Amniotic epithelial cell (primary cell): ENCODE data around the gene PMS1.
"Not testable (repeated sequence)": the region's sequence is repeated elsewhere in the genome, so short reads cannot be mapped to it uniquely, and the experiment has no call there.

Experiments used
- DNase-seq: peaks from one replicate; pipeline ENCODE4 v3.0.0-alpha.2; 2010; ENCODE audit warnings: low read depth

PMS1 gene

GRCh38 chr2:189783927-189784867 lies at the start of gene PMS1, which contains the start of gene ORMDL1:
TSS of gene PMS1 (plus strand) at chr2:189784450. CDS start at chr2:189791810, 7,360 bp downstream.
TSS of gene ORMDL1 (minus strand) at chr2:189784339. CDS start at chr2:189782595, 1,744 bp downstream.
- DNase-seq: peak; percentile 93

GRCh38 chr2:189751080-189751658 lies 33.1 kb upstream of the PMS1 start:
- peak; percentile 35 for DNase-seq

DNA sequence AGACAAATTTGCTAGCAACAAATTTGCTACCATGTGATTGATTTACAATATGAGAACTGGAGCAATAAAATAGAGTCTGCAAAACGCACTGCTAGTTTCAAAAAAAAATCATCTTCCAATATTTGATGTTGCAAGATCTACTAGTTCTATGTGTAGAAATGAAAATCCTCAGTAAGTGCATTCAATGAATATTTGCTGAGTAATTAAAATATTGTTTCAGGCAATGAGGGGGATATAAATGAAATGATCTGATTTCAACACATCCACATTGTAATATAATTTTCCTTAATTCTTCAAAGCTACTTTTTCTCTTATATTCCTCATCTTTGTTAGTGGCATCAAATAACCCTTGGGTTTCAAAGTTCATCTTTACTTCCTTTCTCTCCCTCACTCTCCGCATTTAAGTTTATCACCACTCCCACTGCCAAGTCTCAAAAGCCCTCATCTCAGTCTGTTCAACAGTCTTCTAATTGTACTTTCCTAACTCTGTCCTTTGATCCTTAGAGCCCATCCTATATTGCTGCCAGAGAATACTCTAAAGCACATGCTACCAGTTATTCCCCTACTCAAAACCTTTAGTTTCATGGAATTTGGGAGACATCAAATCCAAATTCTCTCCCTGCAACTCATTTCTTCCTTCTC lies 27.8 kb upstream of the PMS1 start:
- DNase-seq: no peak

DNA sequence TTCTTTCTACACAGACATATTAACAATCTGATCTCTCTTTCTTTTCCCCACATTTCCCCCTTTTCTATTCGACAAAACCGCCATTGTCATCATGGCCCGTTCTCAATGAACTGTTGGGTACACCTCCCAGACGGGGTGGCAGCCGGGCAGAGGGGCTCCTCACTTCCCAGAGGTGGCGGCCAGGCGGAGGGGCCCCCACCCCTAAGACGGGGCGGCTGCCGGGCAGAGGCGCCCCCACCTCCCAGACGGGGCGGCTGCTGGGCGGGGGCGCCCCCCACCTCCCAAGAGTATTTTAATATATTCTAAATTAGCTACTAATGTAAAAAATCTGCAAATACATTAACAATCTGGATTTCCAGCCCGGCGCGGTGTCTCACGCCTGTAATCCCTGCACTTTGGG lies 24.1 kb upstream of the PMS1 start:
- DNase-seq: not testable (repeated sequence)

DNA sequence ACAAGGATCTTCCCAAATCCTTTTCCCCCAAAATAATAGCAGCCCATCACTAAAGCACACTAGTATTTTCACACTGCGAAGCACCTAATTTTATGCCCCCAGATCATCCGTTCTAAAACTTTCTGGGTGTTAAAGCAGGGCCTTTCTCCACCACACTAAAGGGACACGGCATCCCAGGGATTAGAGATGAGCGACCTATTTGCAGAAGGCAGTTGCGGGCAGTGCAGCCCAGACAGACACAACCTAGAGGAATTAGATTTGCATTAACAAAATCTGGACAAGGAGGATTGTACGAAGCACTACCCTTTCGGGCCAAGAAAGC lies 22.1 kb upstream of the PMS1 start:
- DNase-seq: no peak

- DNase-seq: peak; percentile 91
These were observed 21.5 kb upstream of the PMS1 start, which contains the start of gene OSGEPL1 for GRCh38 chr2:189762551-189763298. TSS of gene OSGEPL1 (minus strand) at chr2:189762792. CDS start at chr2:189761640, 1,152 bp downstream.

- peak; percentile 25 for DNase-seq
These were observed 20.2 kb upstream of the PMS1 start for GRCh38 chr2:189763908-189764661.

DNA sequence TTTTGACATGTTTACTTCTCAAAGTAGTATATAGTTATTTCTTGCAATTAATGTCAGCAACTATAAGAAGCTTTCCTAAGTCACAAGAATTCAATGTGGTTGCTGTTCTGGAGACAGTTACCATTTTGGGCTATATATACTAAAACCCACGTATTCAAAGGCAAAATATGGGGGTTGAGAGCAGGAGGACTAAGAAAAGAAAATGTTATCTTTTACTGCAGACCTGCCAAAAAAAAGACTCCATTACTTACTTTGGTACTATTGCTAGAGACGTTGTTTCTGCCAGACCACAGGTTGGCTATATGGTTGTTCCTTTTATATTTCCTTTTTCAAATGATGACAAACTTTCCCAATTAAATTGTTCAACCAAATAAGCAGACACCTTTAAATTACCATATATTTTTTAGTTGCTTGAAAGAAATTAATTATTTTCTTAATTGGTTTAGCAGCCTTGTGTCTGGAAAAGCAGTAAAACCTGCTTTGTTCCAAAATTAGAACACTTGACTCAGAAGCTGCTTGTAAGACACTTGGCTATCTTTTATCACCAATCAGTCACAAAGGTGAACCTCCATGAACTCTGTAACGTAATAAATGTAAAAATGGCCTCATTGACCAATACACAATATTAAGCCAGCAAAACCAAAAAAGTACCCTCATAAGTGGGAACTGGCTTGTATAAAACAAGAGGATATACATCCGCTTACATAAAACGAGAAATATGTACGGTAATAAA lies 13.5 kb upstream of the PMS1 start:
- DNase-seq: no peak

DNA sequence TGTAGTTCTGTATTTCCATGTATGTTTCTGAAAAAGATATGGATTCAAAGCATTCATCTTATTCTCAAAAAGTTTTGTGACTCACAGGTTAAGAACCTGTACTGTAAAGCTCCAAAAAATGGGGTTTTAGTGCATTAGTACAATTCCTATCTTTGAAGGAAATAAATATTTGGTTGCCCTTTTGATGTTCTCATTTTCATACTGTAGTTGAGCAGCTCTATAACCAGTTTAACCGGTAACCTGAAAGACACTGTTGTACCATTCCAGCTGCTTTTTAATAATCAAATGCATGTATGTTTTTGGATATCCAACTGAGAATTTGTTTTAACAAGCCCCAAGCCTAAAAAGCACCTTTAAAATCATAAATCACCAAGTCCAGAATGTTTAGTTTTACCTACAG lies 12.0 kb upstream of the PMS1 start:
- no peak for DNase-seq

- DNase-seq: peak; percentile 67
These were observed 2.0 kb upstream of the PMS1 start for GRCh38 chr2:189782221-189782671.

- peak; percentile 46 for DNase-seq
These were observed 761 bp upstream of the PMS1 start for GRCh38 chr2:189783451-189783926.

- no peak for DNase-seq
These were observed 7.2 kb downstream of the PMS1 start for GRCh38 chr2:189791338-189792042.

GRCh38 chr2:189794310-189794709 lies 10.1 kb downstream of the PMS1 start:
- no peak for DNase-seq

DNA sequence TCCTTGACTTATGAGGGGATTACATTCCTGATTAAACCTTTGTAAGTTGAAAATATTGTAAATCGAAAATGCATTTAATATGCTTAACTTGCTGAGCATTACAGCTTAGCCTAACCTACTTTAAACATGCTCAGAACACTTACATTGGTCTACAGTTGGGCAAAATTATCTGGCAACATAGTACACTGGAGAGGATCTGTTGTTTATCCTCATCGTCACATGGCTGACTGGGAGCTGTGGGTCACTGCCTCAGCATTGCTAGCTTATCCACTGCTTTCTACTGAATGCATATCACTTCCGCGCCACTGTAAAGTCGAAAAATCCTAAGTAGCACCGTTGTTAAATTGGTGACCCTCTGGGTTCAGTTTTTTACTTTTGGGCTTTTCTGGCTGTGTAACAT lies 13.7 kb downstream of the PMS1 start:
- DNase-seq: no peak

DNA sequence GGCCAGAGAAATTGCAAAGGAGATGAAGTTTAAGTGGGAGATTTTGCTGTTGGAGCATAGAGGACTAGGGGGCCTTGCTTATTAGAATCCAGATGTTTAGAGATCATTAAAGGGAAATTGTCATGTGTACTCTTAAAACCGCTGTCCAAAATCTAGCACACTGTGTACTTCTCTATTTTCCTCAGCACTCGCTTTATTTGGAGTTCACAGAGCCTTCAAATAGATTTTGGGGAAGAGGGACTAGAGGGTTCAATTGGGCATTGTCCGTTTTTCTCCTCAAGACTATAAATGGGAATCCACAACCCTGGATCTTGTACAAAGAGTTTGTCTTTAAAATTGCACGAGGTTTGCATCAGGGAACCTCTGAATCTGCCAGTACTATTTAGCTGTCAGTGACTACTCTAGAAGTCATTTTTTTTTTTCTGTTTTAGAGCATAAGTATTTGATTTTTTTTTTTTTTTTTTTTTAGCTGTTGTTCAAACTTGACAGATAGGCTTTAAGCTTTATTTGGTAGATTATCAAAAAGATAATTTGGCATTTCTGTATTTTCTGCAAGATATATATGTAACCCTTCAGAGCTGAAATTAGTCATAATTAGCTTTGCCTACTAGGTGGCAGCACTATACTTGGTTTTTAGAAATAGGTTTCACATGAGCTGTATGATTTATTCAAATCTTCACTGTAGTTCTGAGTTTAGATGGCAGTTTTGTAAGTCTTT lies 14.2 kb downstream of the PMS1 start:
- peak; percentile 65 for DNase-seq

- DNase-seq: no peak
These were observed 14.7 kb downstream of the PMS1 start for GRCh38 chr2:189799030-189799331.

- peak; percentile 67 for DNase-seq
These were observed 15.3 kb downstream of the PMS1 start for GRCh38 chr2:189799531-189799930.

DNA sequence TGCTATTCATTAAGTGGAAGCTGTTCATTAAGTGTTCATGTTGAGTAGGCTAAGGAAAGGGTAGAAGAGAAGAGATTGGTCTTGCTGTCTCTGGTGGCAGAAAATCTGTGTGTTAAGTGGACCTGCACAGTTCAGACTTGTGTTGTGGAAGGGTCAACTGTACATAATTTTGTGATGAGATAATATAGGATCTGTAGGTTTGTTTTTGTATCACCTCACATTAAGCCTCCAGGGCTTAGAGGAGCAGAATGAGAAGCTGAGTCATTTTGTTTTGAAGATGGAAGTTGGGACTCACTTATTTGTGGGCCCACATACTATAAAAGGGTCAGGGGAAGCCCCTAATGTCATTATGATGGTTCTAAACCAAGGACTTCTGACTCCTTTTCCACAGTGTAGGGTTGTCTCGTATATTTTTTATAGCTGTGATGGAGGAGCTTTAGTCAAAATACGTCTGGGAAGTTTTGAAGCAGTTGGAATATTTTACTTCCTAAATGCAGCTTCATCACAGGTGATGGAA lies 18.2 kb downstream of the PMS1 start:
- no peak for DNase-seq

- DNase-seq: no peak
These were observed 19.2 kb downstream of the PMS1 start for GRCh38 chr2:189803431-189803830.
